ENCODE results near the gene DPAGT1. TPM values are rescaled to one million over a fixed set of nuclear protein-coding genes. Genes with fewer than 3 reads are reported as not detected.

DPAGT1 gene
- total and polyA plus RNA-seq, 2 of the 8 experiments (the other 6 are each of a cell fraction or from before 2014, with no cell fraction given): 59.8 to 236 TPM

DNA sequence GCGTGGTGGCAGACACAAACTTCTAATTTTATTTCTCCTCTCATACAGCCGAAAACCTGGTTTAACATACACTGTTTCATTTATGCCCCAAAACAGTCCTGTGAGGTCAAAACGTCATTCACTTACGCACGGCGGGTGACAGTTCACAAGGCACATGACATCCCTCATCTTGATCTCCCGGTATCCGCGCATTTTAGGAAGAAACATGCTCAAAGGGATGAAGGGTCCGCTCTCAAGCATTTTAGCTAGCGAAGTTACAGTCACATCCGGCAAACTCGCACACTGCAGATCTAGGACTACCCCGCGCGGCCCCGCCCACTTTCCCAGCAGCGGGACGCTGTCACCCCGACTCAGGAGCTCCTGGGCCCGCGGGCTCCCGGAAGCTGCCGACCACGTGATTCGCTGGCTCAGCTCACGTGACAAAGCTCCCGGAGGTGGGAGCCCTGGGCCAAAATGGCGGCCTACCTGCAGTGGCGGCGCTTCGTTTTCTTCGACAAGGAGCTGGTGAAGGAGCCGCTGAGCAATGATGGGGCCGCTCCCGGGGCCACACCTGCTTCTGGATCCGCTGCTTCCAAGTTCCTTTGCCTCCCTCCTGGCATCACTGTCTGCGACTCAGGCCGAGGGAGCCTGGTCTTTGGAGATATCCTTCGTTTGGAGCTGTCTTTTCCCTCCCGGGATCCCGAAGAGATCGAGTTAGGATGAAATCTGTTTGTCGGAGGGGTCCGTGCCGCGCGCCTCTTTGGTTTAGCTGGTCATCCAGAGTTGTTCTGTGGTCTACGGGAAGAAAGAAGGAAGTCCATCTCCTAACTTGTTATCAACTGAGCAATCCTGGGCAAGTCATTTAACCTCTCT, 34.1 kb downstream of the DPAGT1 start, which contains the start of gene VPS11 (continued):
- TF ChIP-seq ATF2 (IDR thresholded peaks at IDR 0.05; ENCODE audit: low read length) (no peak), EGR1 (IDR thresholded peaks at IDR 0.05; ENCODE audit: borderline replicate concordance, low read depth, low read length) (no peak), GABPA (IDR thresholded peaks at IDR 0.05; ENCODE audit: borderline replicate concordance, insufficient read depth, low read length) (peak; percentile 72; the same call in 1 of the 2 replicates), SRF (IDR thresholded peaks at IDR 0.05; ENCODE audit: low read depth, low read length) (no peak), CEBPB (IDR thresholded peaks at IDR 0.05; ENCODE audit: low read depth, low read length) (no peak), SAP30 (IDR thresholded peaks at IDR 0.05; ENCODE audit: insufficient read depth, insufficient replicate concordance, low read length) (peak; percentile 97), POLR2AphosphoS5 (IDR thresholded peaks at IDR 0.05; ENCODE audit: low read depth, low read length) (peak; percentile 73), ATF3 (IDR thresholded peaks at IDR 0.05; ENCODE audit: insufficient read depth, low read depth, low read length) (peak; percentile 97), SIN3A (conservative IDR thresholded peaks at IDR 0.05 in 1 of 2, IDR thresholded peaks at IDR 0.05 in 1 of 2; ENCODE audit: low read depth in 1 of 2, low read length in 2 of 2) (peak; percentile 96 to 99; a peak in 3 of 4 replicates), CBX5 (IDR thresholded peaks at IDR 0.05; ENCODE audit: low read depth, low read length) (no peak), SIX5 (IDR thresholded peaks at IDR 0.05; ENCODE audit: low read depth, low read length) (no peak), MAFK (IDR thresholded peaks at IDR 0.05; ENCODE audit: low read depth, low read length) (no peak), SP1 (IDR thresholded peaks at IDR 0.05; ENCODE audit: low read depth, low read length) (peak; percentile 60; the same call in 1 of the 2 replicates), TEAD4 (IDR thresholded peaks at IDR 0.05; ENCODE audit: low read depth, low read length) (no peak), KDM4A (IDR thresholded peaks at IDR 0.05; ENCODE audit: low read depth, low read length, severe bottlenecking) (peak; percentile 78), POU5F1 (IDR thresholded peaks at IDR 0.05; ENCODE audit: low read depth, low read length) (no peak)
- TF ChIP-seq, protein P1, sequence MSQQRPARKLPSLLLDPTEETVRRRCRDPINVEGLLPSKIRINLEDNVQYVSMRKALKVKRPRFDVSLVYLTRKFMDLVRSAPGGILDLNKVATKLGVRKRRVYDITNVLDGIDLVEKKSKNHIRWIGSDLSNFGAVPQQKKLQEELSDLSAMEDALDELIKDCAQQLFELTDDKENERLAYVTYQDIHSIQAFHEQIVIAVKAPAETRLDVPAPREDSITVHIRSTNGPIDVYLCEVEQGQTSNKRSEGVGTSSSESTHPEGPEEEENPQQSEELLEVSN (IDR thresholded peaks at IDR 0.05): peak; percentile 45
- TF ChIP-seq, protein P2, sequence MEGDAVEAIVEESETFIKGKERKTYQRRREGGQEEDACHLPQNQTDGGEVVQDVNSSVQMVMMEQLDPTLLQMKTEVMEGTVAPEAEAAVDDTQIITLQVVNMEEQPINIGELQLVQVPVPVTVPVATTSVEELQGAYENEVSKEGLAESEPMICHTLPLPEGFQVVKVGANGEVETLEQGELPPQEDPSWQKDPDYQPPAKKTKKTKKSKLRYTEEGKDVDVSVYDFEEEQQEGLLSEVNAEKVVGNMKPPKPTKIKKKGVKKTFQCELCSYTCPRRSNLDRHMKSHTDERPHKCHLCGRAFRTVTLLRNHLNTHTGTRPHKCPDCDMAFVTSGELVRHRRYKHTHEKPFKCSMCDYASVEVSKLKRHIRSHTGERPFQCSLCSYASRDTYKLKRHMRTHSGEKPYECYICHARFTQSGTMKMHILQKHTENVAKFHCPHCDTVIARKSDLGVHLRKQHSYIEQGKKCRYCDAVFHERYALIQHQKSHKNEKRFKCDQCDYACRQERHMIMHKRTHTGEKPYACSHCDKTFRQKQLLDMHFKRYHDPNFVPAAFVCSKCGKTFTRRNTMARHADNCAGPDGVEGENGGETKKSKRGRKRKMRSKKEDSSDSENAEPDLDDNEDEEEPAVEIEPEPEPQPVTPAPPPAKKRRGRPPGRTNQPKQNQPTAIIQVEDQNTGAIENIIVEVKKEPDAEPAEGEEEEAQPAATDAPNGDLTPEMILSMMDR (IDR thresholded peaks at IDR 0.05; ENCODE audit: control extremely low read depth in 1 of 3, insufficient read depth in 1 of 3, low read depth in 1 of 3, low read length in 3 of 3): no peak
